ENCODE results near the gene REV1. TPM values are rescaled to one million over a fixed set of nuclear protein-coding genes. Genes with fewer than 3 reads are reported as not detected.

The REV1 gene
- total RNA-seq, 1 donor from 2014 or later = 42.8 TPM

GRCh38 chr2:99520195-99520594 is 30.4 kb upstream of the REV1 start:
- intact Hi-C loops (cut with micrococcal nuclease) = no loop called here
- no peak for DNase-seq
- Histone ChIP-seq H3K9me3 (replicated peaks) (no peaks in the 10 kb centered on the region), H3K27me3 (ENCODE audit: low read depth) (no peaks in the 10 kb centered on the region), H3K4me3 (no peak overlapping the region), H3K4me1 (peaks cover 2% of the 10 kb centered on the region), H3K36me3 (no peaks in the 10 kb centered on the region), H3K27ac (replicated peaks) (no peak overlapping the region)
- no peak for TF ChIP-seq CTCF (IDR thresholded peaks at IDR 0.05; ENCODE audit: borderline replicate concordance)

- no peaks in the 10 kb centered on the region for H3K36me3 ChIP-seq
- peak overlapping the region; percentile 34 for H3K27ac ChIP-seq (replicated peaks)
- H3K27me3 ChIP-seq (ENCODE audit: low read depth) = no peaks in the 10 kb centered on the region
- DNase-seq = no peak
- TF ChIP-seq CTCF (IDR thresholded peaks at IDR 0.05; ENCODE audit: borderline replicate concordance) = no peak
- H3K4me1 ChIP-seq = peaks cover 29% of the 10 kb centered on the region
- no peaks in the 10 kb centered on the region for H3K9me3 ChIP-seq (replicated peaks)
- intact Hi-C loops (cut with micrococcal nuclease) = no loop called here
- H3K4me3 ChIP-seq = no peak overlapping the region
Observed at GRCh38 chr2:99514357-99514756, 24.5 kb upstream of the REV1 start.

- no peak for TF ChIP-seq CTCF (IDR thresholded peaks at IDR 0.05; ENCODE audit: borderline replicate concordance)
- H3K4me3 ChIP-seq = no peak overlapping the region
- H3K36me3 ChIP-seq = no peaks in the 10 kb centered on the region
- peaks cover 29% of the 10 kb centered on the region for H3K4me1 ChIP-seq
- H3K27me3 ChIP-seq (ENCODE audit: low read depth) = no peaks in the 10 kb centered on the region
- peak overlapping the region; percentile 77 for H3K27ac ChIP-seq (replicated peaks)
- DNase-seq = no peak
- H3K9me3 ChIP-seq (replicated peaks) = no peaks in the 10 kb centered on the region
- intact Hi-C loops (cut with micrococcal nuclease) = no loop called here
Observed at GRCh38 chr2:99512181-99512591, 22.4 kb upstream of the REV1 start.

- Histone ChIP-seq H3K27me3 (ENCODE audit: low read depth) (no peaks in the 10 kb centered on the region), H3K4me3 (no peak overlapping the region)
Observed at GRCh38 chr2:99509387-99509786, 19.6 kb upstream of the REV1 start.

GRCh38 chr2:99507937-99508818 is 18.4 kb upstream of the REV1 start:
- peaks cover 17% of the 10 kb centered on the region for H3K4me1 ChIP-seq
- no peaks in the 10 kb centered on the region for H3K36me3 ChIP-seq
- no peaks in the 10 kb centered on the region for H3K27me3 ChIP-seq (ENCODE audit: low read depth)
- H3K4me3 ChIP-seq = no peak overlapping the region
- intact Hi-C loops (cut with micrococcal nuclease) = no loop called here
- no peaks in the 10 kb centered on the region for H3K9me3 ChIP-seq (replicated peaks)
- peak overlapping the region; percentile 43 for H3K27ac ChIP-seq (replicated peaks)
- TF ChIP-seq CTCF (IDR thresholded peaks at IDR 0.05; ENCODE audit: borderline replicate concordance) = no peak
- no peak for DNase-seq

More at GRCh38 chr2:99509387-99509786, 19.6 kb upstream of the REV1 start:
- Histone ChIP-seq H3K4me1 (peaks cover 21% of the 10 kb centered on the region), H3K9me3 (replicated peaks) (no peaks in the 10 kb centered on the region), H3K36me3 (no peaks in the 10 kb centered on the region), H3K27ac (replicated peaks) (no peak overlapping the region)
- no peak for TF ChIP-seq CTCF (IDR thresholded peaks at IDR 0.05; ENCODE audit: borderline replicate concordance)
- no peak for DNase-seq
- intact Hi-C loops (cut with micrococcal nuclease) = no loop called here

Measured in left ventricle myocardium inferior (tissue), 1 donor.